Measurements from ENCODE around the gene PRDM2.

PRDM2 gene

GRCh38 chr1:13794231-13795187 is 94.5 kb downstream of the PRDM2 start:
- no peak overlapping the region for H3K4me3 ChIP-seq (ENCODE audit: low read depth, low read length)
- no peak for DNase-seq (ENCODE audit: low read depth)
- TF ChIP-seq CTCF (IDR thresholded peaks at IDR 0.05; ENCODE audit: control insufficient read depth, extremely low read depth, insufficient read depth), result no peak

DNA sequence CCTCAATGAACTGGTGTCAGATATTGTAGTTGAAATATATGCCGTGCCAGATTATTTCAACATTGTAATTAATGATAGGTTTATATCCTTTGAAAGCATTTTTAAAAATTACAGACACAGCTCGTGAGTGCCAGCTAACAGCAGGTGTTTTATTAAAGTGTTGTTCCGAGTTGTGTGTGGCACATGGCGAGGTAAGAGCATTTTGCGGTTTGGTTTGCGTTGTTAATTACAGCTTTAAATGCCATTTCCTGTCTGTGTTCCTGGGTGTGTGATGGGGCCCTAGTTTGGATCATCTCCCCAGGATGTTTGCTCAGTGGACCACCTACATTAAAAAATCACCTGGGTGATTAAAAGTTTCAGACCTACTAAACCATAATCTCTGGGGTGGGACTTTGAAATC is 97.4 kb downstream of the PRDM2 start:
- no peak for TF ChIP-seq CTCF (IDR thresholded peaks at IDR 0.05; ENCODE audit: control insufficient read depth, extremely low read depth, insufficient read depth)
- no peak overlapping the region for H3K4me3 ChIP-seq (ENCODE audit: low read depth, low read length)
- no peak for DNase-seq (ENCODE audit: low read depth)

DNA sequence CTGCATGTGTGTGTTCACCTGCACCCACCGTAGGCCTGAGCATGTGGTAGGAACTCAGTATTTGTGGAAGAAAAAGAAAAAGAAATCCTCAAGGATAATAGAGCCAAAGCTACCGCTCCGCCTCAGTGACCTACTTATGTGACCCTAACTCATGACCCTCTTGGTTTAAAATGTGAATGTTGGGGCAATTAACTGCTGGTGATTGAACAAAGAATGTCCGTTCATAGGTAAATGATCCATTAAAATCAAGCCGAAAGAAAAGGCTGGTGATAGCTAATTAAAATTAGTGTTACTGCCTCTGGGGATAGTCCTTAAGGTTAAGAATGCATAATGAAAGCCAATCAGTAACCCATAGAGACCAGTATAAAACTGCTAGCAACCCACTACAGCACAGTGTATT is 98.1 kb downstream of the PRDM2 start:
- no peak overlapping the region for H3K4me3 ChIP-seq (ENCODE audit: low read depth, low read length)
- DNase-seq (ENCODE audit: low read depth), result no peak
- TF ChIP-seq CTCF (IDR thresholded peaks at IDR 0.05; ENCODE audit: control insufficient read depth, extremely low read depth, insufficient read depth), result no peak

DNA sequence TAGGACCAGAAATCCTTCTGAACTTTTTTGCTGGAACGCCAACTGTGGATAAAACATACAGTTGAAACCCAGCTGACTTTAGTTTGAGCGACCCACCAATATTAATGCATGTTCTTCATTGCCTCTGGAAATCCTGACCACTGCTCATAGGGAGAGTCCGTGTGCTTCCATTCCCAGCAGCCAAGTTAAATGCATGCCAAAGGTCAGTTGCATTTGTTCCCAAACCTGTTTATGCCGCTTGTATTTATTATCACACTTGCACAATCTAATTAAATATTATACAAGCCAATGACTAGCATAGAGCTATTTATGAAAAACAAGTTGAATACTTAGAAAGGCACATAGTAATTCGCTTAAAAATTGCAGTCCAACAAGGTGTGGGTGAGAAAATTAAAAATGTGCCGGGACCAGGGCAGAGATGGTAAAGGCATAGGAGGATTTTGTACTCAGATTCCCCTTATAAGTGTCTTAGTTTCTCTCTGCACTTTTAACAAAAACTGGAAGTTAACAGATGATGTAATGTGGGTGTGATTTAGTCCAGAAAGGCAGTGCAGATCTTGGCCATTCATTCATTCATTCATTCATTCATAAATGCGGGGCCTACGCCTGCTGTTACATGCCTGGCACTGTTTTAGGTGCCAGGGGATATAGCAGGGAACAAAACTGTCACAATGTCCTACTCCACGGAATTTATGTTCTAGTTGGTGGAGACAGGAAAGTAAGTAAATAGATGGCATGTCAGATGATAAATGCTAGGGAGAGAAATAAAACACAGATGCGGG is 99.7 kb downstream of the PRDM2 start:
- DNase-seq (ENCODE audit: low read depth), result peak; percentile 91
- H3K4me3 ChIP-seq (ENCODE audit: low read depth, low read length), result 0 out of 2 replicates have a peak overlapping the region, but pooled peaks have one; percentile 14
- no peak for TF ChIP-seq CTCF (IDR thresholded peaks at IDR 0.05; ENCODE audit: control insufficient read depth, extremely low read depth, insufficient read depth)

GRCh38 chr1:13801232-13801631 is 101.2 kb downstream of the PRDM2 start:
- TF ChIP-seq CTCF (IDR thresholded peaks at IDR 0.05; ENCODE audit: control insufficient read depth, extremely low read depth, insufficient read depth), result no peak
- no peak overlapping the region for H3K4me3 ChIP-seq (ENCODE audit: low read depth, low read length)
- DNase-seq (ENCODE audit: low read depth), result peak; percentile 59

GRCh38 chr1:13801655-13802486 is 101.9 kb downstream of the PRDM2 start:
- peak; percentile 41 for TF ChIP-seq CTCF (IDR thresholded peaks at IDR 0.05; ENCODE audit: control insufficient read depth, extremely low read depth, insufficient read depth)
- DNase-seq (ENCODE audit: low read depth), result peak; percentile 49
- H3K4me3 ChIP-seq (ENCODE audit: low read depth, low read length), result no peak overlapping the region
